GM12878 (cell line): ENCODE results near the gene RBPMS2.

ENCODE experiments used
- MYC ChIP-seq: IDR thresholded peaks from 2 replicates; pipeline ENCODE4 v1.6.1; 2011; ENCODE audit warnings: mild to moderate bottlenecking, low read length, moderate library complexity, inconsistent platforms; ENCODE audit not compliant: insufficient read depth, insufficient replicate concordance, insufficient read length, severe bottlenecking
- SRF ChIP-seq, 2 experiments: IDR thresholded peaks; 2 replicates each; pipeline ENCODE4 v1.6.1; 2011; ENCODE audit warnings: low read depth in 2 of 2, low read length in 2 of 2, mild to moderate bottlenecking in 1 of 2, moderate library complexity in 1 of 2
- TBL1XR1 ChIP-seq: IDR thresholded peaks from 2 replicates; pipeline ENCODE4 v1.6.1; 2012; ENCODE audit warnings: low read depth, low read length, improper control_type of control experiment
- ZBTB40 ChIP-seq: fragments of 450-650 bp; IDR thresholded peaks from 2 replicates; pipeline ENCODE4 v1.6.1; 2016; ENCODE audit warnings: mild to moderate bottlenecking, moderate library complexity, borderline replicate concordance
- TF ChIP-seq, protein P1 (sequence below), 3 experiments: IDR thresholded peaks in 2 of 3; conservative IDR thresholded peaks in 1 of 3; 2 replicates each; pipeline ENCODE4 v1.5.1; 2011; ENCODE audit warnings: low read depth in 3 of 3, low read length in 3 of 3, mild to moderate bottlenecking in 3 of 3, control low read depth in 2 of 3, moderate library complexity in 2 of 3, inconsistent platforms in 1 of 3, mixed read lengths in 1 of 3; ENCODE audit not compliant: control insufficient read depth in 2 of 3, insufficient read depth in 1 of 3; ENCODE audit errors: extremely low read depth in 1 of 3

DNA sequence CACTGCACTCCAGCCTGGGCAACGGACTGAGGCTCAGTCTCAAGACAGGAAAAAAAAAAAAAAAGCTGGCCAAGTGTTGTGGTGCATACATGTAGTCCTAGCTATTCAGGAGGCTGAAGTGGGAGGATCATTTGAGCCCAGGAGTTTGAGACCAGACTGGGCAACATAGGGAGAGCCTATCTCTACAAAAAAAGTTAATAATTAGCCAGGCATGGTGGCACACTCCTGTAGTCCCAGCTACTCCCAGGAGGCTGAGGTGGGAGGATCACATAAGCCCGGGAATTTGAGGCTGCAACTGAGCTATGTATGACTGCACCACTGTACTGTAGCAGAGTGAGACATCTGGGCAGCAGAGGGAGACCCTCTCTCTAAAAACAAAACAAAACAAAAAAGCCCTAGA lies 58.9 kb downstream of the RBPMS2 start:
- TF ChIP-seq MYC = no peak
- no peak for TF ChIP-seq TBL1XR1
- TF ChIP-seq, protein P1, sequence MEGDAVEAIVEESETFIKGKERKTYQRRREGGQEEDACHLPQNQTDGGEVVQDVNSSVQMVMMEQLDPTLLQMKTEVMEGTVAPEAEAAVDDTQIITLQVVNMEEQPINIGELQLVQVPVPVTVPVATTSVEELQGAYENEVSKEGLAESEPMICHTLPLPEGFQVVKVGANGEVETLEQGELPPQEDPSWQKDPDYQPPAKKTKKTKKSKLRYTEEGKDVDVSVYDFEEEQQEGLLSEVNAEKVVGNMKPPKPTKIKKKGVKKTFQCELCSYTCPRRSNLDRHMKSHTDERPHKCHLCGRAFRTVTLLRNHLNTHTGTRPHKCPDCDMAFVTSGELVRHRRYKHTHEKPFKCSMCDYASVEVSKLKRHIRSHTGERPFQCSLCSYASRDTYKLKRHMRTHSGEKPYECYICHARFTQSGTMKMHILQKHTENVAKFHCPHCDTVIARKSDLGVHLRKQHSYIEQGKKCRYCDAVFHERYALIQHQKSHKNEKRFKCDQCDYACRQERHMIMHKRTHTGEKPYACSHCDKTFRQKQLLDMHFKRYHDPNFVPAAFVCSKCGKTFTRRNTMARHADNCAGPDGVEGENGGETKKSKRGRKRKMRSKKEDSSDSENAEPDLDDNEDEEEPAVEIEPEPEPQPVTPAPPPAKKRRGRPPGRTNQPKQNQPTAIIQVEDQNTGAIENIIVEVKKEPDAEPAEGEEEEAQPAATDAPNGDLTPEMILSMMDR (IDR thresholded peaks at IDR 0.05 in 2 of 3, conservative IDR thresholded peaks at IDR 0.05 in 1 of 3; ENCODE audit: control insufficient read depth in 2 of 3, extremely low read depth in 1 of 3, insufficient read depth in 1 of 3, low read depth in 3 of 3, low read length in 3 of 3) = no peak
- no peak for TF ChIP-seq ZBTB40
- no peak for TF ChIP-seq SRF (IDR thresholded peaks at IDR 0.05; ENCODE audit: low read depth in 2 of 2, low read length in 2 of 2)
